GM21737 (cell line): Measurements from ENCODE around the gene CDC42EP1.
"Not testable (repeated sequence)": the region's sequence is repeated elsewhere in the genome, so short reads cannot be mapped to it uniquely, and the experiment has no call there.

ENCODE experiments used
- ATAC-seq: cut with Tn5 transposase; IDR thresholded peaks from one replicate; pipeline ENCODE4 v1.9.1; 2021; ENCODE audit warnings: mild to moderate bottlenecking, moderate library complexity; ENCODE audit not compliant: unreplicated experiment

Gene CDC42EP1

DNA sequence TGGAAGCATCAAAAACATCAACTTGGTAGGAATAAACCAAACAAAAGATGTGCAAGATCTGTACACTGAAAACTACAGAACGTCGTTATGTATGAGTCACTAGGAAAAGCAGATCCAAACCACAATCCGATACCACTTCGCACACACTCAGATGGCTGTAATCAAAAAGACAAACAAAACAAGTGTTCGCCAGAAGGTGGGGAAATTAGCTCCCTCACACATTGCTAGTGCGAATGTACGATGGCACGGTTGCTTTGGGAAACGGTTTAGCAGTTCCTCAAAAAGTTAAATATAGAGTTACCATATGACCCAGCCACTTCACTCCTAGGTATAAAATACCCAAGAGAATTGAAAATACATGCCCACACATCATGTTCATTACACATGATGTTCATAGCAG, 26.3 kb upstream of the CDC42EP1 start:
- no peak for ATAC-seq

DNA sequence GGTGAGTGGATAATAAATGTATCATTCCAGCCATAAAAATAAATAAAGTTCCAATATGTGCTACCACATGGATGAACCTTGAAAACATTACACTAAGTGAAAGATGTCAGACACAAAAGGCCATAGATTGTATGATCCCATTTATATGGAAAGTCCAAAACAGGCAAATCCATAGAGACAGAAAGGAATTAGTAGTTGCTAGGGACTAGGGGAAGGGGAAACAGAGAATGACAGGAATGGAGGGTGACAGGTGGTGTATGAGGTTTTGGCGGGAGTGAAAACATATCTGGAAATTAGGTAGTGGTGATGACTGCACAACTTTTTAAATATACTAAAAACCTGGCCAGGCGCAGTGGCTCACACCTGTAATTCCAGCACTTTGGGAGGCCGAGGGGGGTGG, 25.8 kb upstream of the CDC42EP1 start:
- ATAC-seq = no peak

DNA sequence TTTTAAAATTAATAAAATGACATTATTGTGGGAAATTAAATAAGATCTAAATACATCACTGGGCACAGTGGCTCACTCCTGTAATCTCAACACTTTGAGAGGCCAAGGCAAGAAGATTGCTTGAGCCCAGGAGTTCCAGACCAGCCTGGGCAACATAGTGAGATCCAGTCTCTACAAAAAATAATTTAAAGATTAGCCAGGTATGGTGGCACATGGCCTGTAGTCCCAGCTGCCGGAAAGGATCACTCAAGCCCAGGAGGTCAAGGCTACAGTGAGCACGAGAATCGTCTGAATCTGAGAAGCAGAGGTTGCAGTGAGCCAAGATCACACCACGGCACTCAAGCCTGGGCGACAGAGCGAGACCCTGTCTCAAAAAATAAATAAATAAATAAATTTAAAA, 25.1 kb upstream of the CDC42EP1 start:
- ATAC-seq = no peak

DNA sequence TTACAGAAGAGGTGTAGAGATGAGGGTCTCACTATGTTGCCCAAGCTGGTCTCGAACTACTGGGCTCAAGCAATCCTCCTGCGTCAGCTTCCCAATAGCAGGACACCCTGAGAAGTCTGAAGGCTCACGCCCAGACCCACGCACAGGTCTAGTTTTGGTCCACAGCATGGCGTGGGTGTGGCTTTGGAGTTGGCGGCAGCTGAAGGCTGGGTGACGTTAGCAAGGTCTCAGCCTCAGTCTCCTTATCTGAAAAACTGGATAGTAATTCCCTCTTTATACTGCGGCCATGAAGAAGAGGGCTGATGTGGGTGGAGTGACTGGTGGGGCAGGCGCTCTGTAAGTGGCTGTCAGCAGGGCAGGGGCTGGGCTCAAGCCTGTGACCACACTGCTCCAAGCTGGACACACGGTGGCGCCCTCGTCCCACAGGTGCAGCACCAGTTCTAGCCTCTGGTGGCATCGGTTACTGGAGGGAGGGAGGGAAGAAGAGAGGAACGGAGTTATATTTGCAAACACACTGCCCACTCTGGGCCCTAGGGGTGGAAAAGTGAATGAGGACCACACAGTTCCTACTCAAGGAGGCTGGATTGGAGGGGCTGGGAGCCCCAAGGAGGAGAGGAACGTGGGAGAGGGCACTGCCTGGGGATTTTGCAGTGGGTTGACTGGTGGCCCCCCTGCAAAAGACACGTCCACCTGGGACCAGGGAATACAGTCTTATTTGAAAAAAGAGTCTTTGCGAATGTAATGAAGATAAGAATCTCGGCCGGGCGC, 21.5 kb upstream of the CDC42EP1 start:
- peak; percentile 64 for ATAC-seq

DNA sequence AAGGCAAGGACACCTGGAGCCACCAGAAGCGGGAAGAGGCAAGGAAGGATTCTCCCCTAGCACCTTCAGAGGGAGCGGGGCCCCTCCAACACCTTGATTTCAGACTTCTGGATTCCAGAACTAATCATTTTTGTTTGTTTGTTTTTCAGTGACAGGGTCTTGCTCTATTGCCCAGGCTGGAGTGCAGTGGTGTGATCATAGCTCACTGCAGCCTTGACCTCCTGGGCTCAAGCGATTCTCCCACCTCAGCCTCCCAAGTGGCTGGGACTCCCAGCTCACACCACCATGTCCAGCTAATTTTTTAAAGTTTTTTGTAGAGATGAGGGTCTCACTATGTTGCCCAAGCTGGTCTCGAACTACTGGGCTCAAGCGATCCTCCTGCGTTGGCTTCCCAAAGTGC, 20.5 kb upstream of the CDC42EP1 start:
- ATAC-seq = not testable (repeated sequence)

DNA sequence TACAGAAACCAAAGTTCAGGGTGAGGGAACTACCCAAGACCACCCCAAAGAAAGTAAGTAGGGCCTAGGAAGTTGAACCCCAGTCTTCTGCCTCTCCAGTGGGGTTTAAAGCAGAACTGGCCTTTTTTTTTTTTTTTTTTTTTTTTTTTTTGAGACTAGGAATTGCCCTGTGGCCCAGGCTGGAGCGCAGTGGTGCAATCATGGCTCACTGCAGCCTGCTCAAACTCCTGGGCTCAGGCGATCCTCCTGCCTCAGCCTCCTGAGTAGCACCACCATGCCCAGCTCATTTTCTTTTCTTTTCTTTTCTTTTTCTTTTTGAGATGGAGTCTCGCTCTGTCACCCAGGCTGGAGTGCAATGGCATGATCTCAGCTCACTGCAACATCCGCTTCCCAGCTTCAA, 17.9 kb upstream of the CDC42EP1 start:
- not testable (repeated sequence) for ATAC-seq

DNA sequence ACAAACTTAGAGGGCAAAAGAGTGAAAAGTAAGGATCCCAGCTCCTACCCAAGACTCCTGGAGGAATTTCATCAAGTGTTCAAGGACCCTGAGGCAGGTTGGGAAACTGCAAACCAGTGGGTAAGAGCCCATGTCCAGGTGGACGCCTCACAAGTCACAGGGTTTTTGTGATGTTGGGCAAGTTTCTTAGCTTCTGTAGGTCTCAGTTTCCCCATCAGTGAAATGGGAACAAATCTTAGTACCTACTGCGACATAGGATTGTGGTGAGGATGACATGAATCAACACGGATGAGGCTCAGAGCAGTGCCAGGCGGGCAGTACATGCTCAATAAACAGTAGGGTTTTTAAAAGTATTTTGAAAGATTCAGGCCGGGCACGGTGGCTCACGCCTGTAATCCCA, 17.3 kb upstream of the CDC42EP1 start:
- ATAC-seq = no peak

DNA sequence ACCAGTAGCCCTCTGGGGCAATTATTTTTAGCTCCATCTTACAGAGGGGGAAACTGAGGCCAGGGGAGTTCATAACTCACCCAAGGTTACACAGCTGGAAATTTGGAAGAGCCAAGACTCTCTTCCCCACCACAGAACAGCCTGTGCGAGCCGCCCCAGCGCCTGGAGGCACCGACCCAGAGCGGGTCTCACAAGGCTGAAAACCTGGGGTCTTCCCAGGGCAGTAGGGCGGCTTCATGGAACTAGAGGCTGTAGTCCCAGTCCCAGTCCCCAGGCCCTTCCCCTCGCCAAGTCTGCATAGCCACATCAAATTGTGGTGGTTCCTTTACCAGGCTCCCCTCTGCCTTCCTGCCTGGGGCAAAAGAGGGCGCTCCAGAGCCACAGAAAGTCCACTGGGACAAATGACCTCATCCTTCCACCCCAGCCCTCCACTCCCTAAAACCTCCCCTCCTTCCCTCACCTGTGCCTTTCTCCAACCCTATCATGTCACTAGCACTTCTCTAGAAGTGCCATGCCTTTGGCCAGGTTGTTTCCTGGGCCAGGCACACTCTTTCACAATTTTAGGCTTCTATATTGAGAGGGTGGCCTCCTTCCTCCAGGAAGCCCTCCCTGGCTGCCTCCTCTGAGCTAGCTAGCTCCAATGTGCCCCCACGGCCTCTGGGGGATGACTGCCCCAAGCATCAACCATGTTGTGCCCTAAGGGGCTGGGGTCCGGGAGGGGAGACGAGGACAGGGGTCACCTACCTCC, 15.2 kb upstream of the CDC42EP1 start:
- no peak for ATAC-seq

DNA sequence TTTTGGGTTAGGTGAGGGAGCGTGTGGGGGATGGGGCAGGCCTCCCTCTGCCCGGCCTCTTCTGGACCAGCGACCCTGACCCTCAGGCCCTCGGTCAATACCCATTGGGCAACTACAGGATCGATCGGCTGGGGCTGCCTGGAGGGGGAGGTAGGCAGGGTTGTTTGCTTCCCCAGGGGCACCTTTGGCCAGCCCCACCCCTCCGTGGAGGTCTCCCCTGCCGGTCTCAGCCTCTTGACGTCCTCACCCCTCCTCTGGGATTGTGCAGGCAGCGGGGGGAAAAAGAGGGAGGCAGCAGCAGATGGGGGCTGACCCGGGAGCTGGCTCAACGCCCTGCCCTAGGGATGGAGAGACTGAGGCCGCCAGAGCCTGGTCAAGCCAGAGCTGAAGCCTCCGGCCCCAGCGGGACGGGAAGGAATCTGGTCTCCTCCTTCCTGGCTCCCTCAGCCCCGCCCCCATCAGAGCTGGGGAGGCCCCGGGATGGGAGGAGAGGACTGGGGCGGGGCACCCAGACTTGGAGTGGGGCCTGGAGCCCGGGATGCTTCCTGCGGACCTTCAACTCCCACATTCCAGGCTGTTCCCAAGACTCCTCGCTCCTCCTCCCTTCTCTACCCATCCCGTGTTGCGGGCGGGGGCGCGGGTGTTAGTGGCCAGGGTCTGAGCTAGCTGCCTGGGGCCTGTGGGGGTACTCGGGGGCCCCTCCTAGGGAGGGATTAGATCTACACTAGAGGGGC, 14.4 kb upstream of the CDC42EP1 start:
- ATAC-seq = no peak

DNA sequence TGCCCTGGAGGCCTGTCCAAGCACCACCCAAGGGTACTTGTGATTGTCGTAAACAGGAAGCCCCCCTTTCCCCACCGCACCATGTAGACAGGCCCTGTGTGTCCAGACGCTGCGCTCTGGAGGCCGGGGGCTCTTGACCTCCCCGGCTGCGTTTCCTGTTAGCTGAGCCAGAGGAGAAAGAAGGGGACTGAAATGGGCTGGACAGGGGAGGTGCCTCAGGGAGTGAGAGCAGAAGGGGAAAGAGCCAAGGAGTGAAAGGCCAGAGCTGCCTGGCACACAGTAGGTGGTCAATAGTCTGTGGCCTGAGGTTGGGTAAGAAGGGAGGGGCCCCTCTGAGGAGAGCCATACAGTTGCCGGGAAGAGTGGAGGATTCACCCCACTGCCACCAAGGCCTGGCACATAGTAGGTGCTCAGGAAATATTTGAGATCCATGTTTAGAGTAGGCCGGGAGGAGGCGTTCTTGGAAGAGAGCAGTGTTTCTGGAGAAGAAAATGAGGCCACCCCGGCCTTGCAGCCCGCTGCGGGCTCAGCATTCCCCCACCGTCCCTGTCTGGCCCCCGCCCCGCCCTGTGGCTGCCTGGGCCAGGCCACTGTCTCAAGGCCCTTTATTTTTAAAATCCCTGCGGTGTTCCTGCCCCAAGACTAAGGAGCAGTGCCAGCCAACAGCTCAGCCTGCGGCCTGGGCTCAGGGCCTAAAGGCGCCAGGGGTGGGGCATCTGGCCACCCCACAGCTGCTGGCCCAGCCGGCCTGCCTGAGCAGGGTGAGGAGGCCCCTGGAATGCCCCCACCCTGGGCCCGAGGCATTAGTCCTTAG, 13.6 kb upstream of the CDC42EP1 start:
- no peak for ATAC-seq

DNA sequence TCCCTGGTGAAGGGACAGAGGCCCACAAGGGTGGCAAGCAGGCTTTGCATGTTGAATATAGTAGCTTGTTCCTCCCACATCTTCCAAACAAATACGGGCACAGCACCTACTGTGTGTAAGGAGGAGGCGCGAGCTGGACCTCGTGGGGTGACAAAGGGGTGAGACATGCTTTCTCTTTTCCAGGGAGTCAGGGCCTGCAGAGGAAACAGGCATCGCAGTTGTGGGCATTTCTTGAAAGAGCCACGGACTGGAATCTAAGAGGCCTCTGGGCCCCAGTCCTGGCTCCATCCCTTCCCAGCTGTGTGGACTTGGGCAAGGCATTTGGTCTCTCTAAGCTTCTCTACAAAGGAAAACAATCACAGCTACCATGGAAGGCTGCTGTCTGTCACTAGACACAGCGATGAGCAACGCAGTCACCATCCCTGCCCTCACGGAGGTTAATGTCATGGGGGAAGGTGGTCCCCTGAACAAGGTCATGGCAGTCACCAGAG, 13.0 kb upstream of the CDC42EP1 start:
- ATAC-seq = no peak

DNA sequence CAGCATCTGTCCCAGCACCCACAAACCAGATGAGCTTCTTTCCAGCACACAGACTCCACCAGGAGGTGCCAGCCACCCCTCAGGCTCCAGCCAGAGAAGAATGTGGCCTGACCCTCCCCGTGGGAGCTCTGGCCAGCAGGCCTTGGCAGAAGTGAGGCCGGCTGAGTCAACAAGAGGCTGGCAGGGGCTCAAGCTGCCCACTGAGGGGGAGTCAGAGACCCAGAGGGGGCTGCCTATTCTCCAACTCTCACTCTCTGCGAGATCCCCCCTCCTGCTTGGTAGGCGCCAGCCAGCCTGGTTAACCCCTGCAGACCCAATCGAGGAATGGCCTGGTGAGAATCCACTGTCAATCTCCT, 10.6 kb upstream of the CDC42EP1 start:
- no peak for ATAC-seq

DNA sequence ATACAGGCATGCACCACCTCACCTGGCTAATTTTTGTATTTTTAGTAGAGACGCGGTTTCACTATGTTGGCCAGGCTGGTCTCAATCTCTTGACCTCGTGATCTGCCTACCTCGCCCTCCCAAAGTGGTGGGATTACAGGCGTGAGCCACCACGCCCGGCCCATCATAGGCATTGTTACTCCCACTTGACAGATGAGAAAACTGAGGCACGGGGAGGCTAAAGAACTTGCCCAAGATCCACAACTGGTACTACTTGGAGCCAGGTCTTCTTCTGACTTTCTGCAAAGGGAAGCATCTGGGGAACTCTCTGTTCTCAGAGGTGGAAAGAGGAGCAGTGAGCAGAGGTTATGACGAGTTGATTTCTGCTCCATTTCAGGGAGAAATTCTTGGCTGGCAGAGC, 9.4 kb upstream of the CDC42EP1 start:
- ATAC-seq = not testable (repeated sequence)

DNA sequence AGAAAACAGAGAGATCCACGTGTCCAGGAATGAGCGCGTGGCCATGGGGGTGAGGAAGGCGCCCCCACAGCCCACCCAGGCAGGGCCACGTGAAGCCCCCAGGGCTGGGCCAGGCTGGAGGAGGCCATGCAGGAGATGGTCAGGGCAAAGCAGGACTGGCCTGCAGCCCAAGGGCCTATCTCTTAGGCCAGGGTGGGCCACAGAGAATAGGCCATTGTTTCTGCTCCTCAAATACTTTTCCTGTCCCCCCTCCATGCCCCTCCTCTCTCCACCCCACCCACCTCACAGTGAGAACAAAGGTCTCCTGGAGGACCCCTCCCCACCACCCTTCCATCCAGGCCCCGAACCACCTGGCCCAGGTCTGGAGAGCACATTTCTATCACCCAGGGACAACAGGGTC, 8.3 kb upstream of the CDC42EP1 start:
- ATAC-seq = no peak

DNA sequence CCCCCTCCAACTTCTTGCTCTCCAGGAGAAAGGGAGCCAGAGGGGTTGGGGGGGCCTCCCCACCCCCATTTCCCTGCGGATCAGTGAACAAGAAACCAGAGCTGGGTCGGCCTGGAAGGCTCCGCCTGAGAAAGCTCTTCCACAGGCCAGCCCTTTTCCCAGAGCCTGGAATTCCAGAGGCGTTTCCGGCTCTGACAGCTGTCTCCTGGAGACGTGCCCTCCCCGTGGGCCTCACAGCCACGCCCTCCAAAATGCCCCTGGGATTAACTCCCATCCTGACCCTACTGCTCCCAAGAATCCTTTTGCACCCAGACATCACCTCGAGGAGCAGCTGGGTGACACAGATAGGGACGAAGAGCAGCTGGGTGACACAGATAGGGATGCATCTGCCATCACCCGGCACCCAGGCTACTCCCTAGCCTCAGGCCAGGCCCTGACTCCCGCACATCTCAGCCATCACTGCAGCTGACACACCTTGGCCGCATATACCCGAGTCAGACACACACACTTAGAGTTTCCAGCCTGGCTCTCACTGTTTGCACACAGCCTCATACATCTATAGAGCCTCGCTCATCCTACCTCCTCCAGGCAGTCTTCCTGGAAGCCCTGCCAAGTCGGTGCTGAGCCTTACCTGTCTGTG, 7.6 kb upstream of the CDC42EP1 start:
- no peak for ATAC-seq

DNA sequence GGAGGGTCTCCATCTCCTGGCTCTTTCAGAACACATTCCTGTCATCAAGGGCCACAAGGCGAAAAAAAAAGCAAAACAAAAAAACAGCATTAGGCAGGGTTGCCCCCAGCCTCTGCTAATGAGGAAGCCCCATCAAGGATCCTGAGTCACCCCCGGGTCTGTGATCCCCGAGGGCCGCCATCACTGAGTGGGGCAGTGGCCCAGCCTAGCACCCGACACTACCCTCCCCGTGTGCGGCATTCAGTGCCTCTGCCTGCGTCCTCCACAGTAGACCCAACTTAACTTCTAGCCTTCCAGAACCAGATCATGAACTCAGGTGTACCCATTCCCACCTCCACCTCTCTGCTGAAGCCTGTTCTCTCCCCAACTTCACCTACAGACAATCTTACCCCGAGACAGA, 6.6 kb upstream of the CDC42EP1 start:
- no peak for ATAC-seq

DNA sequence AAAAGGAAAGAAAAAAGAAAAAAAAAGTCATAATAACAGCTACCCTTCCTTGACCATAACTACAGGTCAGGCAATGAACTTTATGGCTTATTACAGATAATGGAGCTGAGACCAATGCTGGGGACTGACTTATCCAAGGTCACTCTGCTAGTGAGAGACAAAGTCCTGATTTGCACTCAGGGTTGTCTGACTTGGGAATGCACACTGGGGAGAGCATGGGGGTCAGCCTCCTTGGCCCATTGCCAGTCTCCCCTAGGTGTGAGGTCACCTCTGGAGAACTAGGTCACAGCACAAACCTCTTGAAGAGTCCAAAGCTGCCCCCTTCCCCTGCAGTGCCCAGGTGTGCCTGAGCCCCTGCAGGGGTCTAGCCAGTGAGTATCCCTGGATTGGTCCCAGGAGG, 5.3 kb upstream of the CDC42EP1 start:
- ATAC-seq = no peak

DNA sequence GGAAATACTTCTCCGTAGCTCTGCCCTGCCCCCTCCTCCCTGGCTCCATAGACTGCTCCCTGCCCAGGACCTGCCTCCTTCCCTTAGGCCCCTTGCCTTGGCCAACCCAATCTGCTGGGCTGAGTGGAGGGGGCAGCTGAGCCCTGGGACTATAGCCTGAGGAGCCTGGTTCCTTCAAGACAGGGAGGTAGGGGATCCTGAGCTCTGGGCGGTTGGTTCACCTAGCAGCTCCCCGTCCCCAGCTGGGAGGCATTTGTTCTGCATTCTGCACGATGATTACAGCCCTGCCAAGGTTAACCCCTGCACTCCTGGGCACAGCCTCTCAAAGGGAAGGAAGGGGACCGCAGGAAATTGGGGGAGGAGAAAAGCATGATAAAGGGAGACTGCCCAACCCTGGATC, 3.6 kb upstream of the CDC42EP1 start:
- ATAC-seq = no peak

DNA sequence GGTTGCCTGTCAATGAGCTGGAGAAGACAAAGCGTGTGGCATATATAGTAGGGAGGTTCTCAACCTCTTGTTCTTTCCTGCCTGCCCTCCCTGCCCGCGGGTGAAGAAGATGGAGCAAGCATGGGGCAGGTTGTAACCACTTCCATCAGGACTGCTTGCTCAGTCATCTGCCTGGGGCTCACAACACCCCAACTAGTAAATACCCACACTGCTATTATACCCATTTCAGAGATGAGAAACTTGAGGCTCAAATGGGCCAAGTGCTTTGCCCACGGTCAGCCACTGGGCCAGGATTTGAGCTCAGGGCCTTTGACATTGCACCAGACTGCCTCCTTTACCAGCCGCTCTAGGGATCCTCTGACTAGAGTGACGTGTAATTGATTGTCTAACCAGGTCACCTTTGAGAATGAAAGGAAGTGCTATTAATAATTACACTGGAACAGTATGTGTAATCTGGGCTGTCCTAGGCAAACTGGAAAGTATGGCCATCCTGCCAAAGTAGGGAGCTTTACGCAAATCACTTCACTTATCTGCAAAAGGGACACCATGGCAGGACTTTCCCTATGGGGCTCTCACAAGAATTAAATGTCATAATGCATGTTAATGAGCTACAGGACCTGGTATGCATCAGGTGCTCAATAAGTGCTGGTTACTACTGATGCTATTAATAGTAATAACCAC, 2.8 kb upstream of the CDC42EP1 start:
- ATAC-seq = no peak

DNA sequence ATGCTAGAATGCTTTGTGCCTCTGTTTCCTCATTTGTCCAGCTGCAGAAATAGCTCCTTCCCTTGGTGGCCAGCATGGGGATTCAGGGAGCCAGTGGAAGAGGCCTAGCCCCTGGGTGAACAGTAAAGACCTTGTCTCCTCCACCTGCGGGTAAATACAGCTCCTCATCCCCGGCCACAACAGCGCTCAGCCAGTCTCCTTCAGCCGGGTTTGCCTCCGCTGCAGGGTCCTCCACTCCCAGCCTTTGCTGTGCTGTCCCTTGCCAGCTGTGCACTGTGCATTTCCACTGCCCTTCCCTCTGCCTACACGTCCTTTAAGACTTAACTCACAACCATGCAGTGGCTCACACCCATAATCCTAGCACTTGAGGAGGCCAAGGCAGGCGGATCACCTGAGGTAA, 1.5 kb upstream of the CDC42EP1 start:
- no peak for ATAC-seq
